ENCODE results near the gene FIBP. TPM values are rescaled to one million over a fixed set of nuclear protein-coding genes. Genes with fewer than 3 reads are reported as not detected.

The FIBP gene
- total and polyA plus RNA-seq, 2 of the 8 experiments (the other 6 are each of a cell fraction or from before 2014, with no cell fraction given), result 74.3 to 173 TPM

DNA sequence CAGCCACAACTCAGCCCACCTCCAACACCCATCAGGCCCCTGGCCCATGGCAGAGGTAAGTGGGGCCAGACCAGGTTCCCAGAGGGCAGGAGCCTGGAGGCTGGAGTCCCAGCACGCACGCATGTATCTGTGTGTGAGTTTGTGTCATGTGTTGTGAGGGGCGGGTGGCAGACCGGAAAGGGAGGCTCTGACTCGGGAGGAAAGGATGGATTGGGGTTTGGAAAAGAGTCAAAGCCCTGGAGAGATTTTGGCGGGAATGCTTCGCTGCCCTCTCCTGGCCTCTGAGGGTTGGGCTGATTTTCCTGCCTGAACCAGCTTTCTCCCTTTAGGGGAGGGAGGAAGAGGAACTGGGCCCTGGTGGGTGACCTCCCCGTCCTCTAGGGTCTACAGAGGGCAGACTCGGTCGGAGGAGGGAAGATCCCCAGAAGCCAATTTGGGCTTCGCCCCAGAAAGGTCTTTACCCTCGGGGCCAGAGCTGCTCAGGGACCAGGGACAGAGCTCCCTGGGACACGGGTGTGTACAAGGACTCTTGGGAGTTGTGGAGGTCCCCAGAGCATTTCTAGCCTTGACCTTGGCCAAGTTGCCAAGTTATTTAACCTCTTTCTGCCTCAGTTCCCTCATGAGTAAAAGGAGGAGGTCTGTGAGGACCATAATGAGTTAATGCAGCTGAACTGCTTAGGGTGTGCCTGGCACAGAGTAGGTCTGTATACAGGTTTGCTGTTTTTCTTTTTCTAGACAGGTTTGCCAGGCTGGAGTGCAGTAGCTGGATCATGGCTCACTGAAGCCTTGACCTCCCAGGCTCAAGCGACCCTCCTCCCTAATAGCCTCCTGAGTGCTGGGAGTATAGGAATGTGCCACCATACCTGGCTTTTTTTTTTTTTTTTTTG is 23.7 kb upstream of the FIBP start:
- ChIA-PET POLR2A (ENCODE audit: partially characterized antibody) (interaction anchor here (0.7 to 1.8 kb wide), 18 partner anchors 11 to 791 kb away, joined by 3 to 10 read pairs (median 3); partner anchors contain the start of genes MUS81 and RELA), CTCF (ENCODE audit: partially characterized antibody) (interaction anchor here (0.8 to 11.7 kb wide), 16 partner anchors 11 to 205 kb away, joined by 3 to 212 read pairs (median 3); partner anchors contain the start of genes CCDC85B, FIBP and FOSL1)
- Histone ChIP-seq H3K79me2 (ENCODE audit: control insufficient read depth in 1 of 2, insufficient read depth in 2 of 2, low read length in 2 of 2) (no peaks in the 10 kb centered on the region), H3K27ac (ENCODE audit: low read depth, low read length) (no peak overlapping the region), H3K4me2 (ENCODE audit: insufficient read depth in 1 of 2, low read depth in 2 of 2, low read length in 2 of 2) (peak overlapping the region in 1 of 2 experiments; percentile 16; a peak in 1 of 4 replicates), H2AFZ (ENCODE audit: low read length) (peak overlapping the region; percentile 54), H3K23ac (ENCODE audit: insufficient read length) (no peak overlapping the region), H3K4me3 (ENCODE audit: extremely low read depth in 1 of 4, insufficient read depth in 2 of 4, low read depth in 3 of 4, low read length in 4 of 4) (no peak overlapping the region), H2BK5ac (ENCODE audit: low read depth, low read length) (peak overlapping the region; percentile 66; the same call in 1 of the 2 replicates), H3K14ac (ENCODE audit: insufficient read length) (no peak overlapping the region), H3K56ac (replicated peaks; ENCODE audit: insufficient read length, low read depth, low read length) (no peak overlapping the region), H2BK120ac (replicated peaks; ENCODE audit: low read depth, low read length) (no peak overlapping the region), H3K18ac (ENCODE audit: extremely low read depth, low read length) (peak overlapping the region; percentile 83), H2BK20ac (ENCODE audit: low read length) (peak overlapping the region; percentile 17; the same call in 1 of the 2 replicates), H2BK15ac (ENCODE audit: low read length) (peak overlapping the region; percentile 81), H4K5ac (ENCODE audit: insufficient read length, low read depth, low read length) (peak overlapping the region; percentile 52), H4K8ac (ENCODE audit: extremely low read depth, insufficient read depth, low read length) (peak overlapping the region; percentile 74; the same call in 1 of the 2 replicates), H2AK5ac (ENCODE audit: low read depth, low read length) (no peak overlapping the region), H3K4ac (replicated peaks; ENCODE audit: insufficient read length, low read depth, low read length) (no peak overlapping the region), H3K4me1 (replicated peaks in 1 of 4; ENCODE audit: control insufficient read depth in 3 of 4, insufficient read depth in 4 of 4, low read length in 3 of 4) (peaks cover 2 to 7% (median 5%) of the 10 kb centered on the region in 4 experiments; a peak in 5 of 7 replicates), H3K79me1 (ENCODE audit: low read depth, low read length) (no peaks in the 10 kb centered on the region), H4K20me1 (replicated peaks in 1 of 2; ENCODE audit: control insufficient read depth in 1 of 2, insufficient read depth in 2 of 2, low read length in 2 of 2) (peaks cover 0 to 4% of the 10 kb centered on the region in 2 experiments), H4K91ac (replicated peaks; ENCODE audit: insufficient read length, low read length) (peak overlapping the region; percentile 58), H3K23me2 (ENCODE audit: low read depth, low read length) (no peaks in the 10 kb centered on the region), H2BK12ac (ENCODE audit: low read depth, low read length) (peak overlapping the region; percentile 84; the same call in 1 of the 2 replicates), H3K27me3 (replicated peaks in 1 of 4; ENCODE audit: control insufficient read depth in 3 of 4, extremely low read depth in 1 of 4, insufficient read depth in 3 of 4, low read length in 3 of 4) (peaks cover 0 to 11% (median 2%) of the 10 kb centered on the region in 4 experiments; a peak in 4 of 7 replicates), H3K9me3 (ENCODE audit: insufficient read depth in 2 of 2, low read depth in 1 of 2, low read length in 1 of 2) (no peaks in the 10 kb centered on the region), H3K9ac (replicated peaks in 1 of 4; ENCODE audit: extremely low read depth in 1 of 4, low read depth in 3 of 4, low read length in 3 of 4) (peak overlapping the region in 1 of 4 experiments; percentile 43; a peak in 1 of 7 replicates), H3K36me3 (ENCODE audit: control insufficient read depth in 2 of 4, insufficient read depth in 4 of 4, low read length in 3 of 4) (no peaks in the 10 kb centered on the region)
- DNase-seq (ENCODE audit: low read depth in 1 of 2, low spot score in 2 of 2) (peak in 1 of 2 experiments; percentile 73), FAIRE-seq (no peak)
- 39% methylated on average over 13 of the region's 14 CpGs; no CpG with 5 or more reads in 1 of the 2 experiments for WGBS, 2 experiments (ENCODE audit: extremely low coverage in 1 of 2, insufficient coverage in 1 of 2, insufficient read length in 1 of 2, insufficient replicate concordance in 2 of 2, low coverage in 1 of 2, low lambda C conversion rate in 2 of 2, missing lambda C conversion rate in 1 of 2)
- TF ChIP-seq POLR2AphosphoS5 (IDR thresholded peaks at IDR 0.05; ENCODE audit: low read depth, low read length) (no peak), ZNF274 (IDR thresholded peaks at IDR 0.05; ENCODE audit: borderline replicate concordance, extremely low read depth, low read length) (no peak), SRF (IDR thresholded peaks at IDR 0.05; ENCODE audit: low read depth, low read length) (no peak), SUZ12 (IDR thresholded peaks at IDR 0.05; ENCODE audit: low read length) (no peak), TBP (IDR thresholded peaks at IDR 0.05; ENCODE audit: low read depth, low read length) (no peak), CHD2 (IDR thresholded peaks at IDR 0.05; ENCODE audit: low read length) (no peak), SP1 (IDR thresholded peaks at IDR 0.05; ENCODE audit: low read depth, low read length) (peak; percentile 13; the same call in 1 of the 2 replicates)
- TF ChIP-seq, protein P1, sequence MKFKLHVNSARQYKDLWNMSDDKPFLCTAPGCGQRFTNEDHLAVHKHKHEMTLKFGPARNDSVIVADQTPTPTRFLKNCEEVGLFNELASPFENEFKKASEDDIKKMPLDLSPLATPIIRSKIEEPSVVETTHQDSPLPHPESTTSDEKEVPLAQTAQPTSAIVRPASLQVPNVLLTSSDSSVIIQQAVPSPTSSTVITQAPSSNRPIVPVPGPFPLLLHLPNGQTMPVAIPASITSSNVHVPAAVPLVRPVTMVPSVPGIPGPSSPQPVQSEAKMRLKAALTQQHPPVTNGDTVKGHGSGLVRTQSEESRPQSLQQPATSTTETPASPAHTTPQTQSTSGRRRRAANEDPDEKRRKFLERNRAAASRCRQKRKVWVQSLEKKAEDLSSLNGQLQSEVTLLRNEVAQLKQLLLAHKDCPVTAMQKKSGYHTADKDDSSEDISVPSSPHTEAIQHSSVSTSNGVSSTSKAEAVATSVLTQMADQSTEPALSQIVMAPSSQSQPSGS (IDR thresholded peaks at IDR 0.05; ENCODE audit: low read length), result no peak
